ENCODE data around the gene PACRG.

DNA sequence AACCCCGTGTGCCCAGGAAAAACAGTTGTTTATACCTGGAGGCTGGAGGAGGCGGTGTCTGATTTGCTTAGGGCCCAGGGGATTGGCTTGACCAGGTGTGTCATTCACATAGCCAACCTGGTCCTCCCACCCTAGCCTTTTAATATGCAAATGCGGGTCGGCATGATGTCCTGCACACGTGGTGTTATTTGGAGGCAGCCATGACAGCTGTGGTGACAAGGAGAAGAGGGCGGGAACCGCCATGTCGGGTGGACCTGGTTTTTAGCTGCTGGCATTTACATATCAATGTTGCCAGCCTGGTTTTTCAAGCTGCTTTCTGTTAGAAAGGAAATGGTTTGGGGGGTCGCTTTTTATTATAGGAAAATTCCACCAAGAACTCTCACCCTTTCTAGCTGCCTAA lies 395.3 kb downstream of the PACRG start:
- TF ChIP-seq, protein P1, sequence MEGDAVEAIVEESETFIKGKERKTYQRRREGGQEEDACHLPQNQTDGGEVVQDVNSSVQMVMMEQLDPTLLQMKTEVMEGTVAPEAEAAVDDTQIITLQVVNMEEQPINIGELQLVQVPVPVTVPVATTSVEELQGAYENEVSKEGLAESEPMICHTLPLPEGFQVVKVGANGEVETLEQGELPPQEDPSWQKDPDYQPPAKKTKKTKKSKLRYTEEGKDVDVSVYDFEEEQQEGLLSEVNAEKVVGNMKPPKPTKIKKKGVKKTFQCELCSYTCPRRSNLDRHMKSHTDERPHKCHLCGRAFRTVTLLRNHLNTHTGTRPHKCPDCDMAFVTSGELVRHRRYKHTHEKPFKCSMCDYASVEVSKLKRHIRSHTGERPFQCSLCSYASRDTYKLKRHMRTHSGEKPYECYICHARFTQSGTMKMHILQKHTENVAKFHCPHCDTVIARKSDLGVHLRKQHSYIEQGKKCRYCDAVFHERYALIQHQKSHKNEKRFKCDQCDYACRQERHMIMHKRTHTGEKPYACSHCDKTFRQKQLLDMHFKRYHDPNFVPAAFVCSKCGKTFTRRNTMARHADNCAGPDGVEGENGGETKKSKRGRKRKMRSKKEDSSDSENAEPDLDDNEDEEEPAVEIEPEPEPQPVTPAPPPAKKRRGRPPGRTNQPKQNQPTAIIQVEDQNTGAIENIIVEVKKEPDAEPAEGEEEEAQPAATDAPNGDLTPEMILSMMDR (IDR thresholded peaks at IDR 0.05): no peak
- TF ChIP-seq POLR2A (IDR thresholded peaks at IDR 0.05): no peak
- TF ChIP-seq EP300 (IDR thresholded peaks at IDR 0.05): no peak
- TF ChIP-seq POLR2AphosphoS5 (IDR thresholded peaks at IDR 0.05): no peak

All from stomach (tissue), 4 donors.